ENCODE results near the gene TRIM10.

DNA sequence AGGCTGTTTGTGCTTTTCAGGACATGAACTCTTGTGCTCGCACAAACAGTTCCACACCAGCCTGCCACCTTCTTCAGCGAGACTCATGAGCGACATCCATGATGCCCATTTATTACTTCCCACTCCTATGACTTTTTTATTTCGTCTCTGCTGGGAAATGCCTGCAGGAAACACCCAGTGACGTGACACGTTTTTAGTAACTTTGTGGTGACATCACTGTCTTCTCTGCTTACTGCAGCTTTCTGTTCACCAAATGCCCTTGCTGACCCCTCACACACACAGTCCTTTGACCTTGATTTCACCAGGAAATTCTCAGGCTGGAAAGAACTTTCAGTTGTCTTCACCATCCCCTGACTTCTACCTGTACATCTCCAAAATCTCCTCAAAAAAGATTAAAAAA is 16.2 kb downstream of the TRIM10 start:
- TF ChIP-seq, protein P1, sequence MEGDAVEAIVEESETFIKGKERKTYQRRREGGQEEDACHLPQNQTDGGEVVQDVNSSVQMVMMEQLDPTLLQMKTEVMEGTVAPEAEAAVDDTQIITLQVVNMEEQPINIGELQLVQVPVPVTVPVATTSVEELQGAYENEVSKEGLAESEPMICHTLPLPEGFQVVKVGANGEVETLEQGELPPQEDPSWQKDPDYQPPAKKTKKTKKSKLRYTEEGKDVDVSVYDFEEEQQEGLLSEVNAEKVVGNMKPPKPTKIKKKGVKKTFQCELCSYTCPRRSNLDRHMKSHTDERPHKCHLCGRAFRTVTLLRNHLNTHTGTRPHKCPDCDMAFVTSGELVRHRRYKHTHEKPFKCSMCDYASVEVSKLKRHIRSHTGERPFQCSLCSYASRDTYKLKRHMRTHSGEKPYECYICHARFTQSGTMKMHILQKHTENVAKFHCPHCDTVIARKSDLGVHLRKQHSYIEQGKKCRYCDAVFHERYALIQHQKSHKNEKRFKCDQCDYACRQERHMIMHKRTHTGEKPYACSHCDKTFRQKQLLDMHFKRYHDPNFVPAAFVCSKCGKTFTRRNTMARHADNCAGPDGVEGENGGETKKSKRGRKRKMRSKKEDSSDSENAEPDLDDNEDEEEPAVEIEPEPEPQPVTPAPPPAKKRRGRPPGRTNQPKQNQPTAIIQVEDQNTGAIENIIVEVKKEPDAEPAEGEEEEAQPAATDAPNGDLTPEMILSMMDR (IDR thresholded peaks at IDR 0.05) = no peak
- TF ChIP-seq EP300 (IDR thresholded peaks at IDR 0.05; ENCODE audit: low read depth) (no peak), POLR2A (IDR thresholded peaks at IDR 0.05) (no peak)
